DOHH2 (cell line): ENCODE measurements around the gene HSPBP1.

ENCODE experiments used
- H3F3A ChIP-seq: fragments of 200-600 bp; sonication (generic), shearing (Covaris generic); 2 replicates; pipeline ENCODE4 v1.6.0; 2016; ENCODE audit warnings: antibody characterized with exemption, mild to moderate bottlenecking; ENCODE audit not compliant: control insufficient read depth, insufficient read depth
- H3K27ac ChIP-seq: fragments of 200-600 bp; sonication (generic); 2 replicates; pipeline ENCODE4 v1.5.1; 2014; ENCODE audit warnings: low read depth, mild to moderate bottlenecking, low read length, moderate library complexity
- H3K27me3 ChIP-seq: fragments of 200-600 bp; sonication (generic); 2 replicates; pipeline ENCODE4 v1.6.1; 2014; ENCODE audit warnings: mild to moderate bottlenecking, low read length, mixed read lengths; ENCODE audit not compliant: control insufficient read depth
- H3K36me3 ChIP-seq: fragments of 200-600 bp; sonication (generic); 2 replicates; pipeline ENCODE4 v1.6.1; 2014; ENCODE audit warnings: mild to moderate bottlenecking, low read length, moderate library complexity, mixed read lengths; ENCODE audit not compliant: control insufficient read depth
- H3K4me1 ChIP-seq: fragments of 200-600 bp; sonication (generic); 2 replicates; pipeline ENCODE4 v1.6.1; 2014; ENCODE audit warnings: mild to moderate bottlenecking, low read length, mixed read lengths; ENCODE audit not compliant: control insufficient read depth
- H3K4me2 ChIP-seq: fragments of 200-600 bp; sonication (generic); 2 replicates; pipeline ENCODE4 v1.6.0; 2014; ENCODE audit warnings: mild to moderate bottlenecking, low read length, moderate library complexity
- H3K4me3 ChIP-seq: fragments of 200-600 bp; sonication (generic); 2 replicates; pipeline ENCODE4 v1.5.1; 2014; ENCODE audit warnings: mild to moderate bottlenecking, low read length, mixed read lengths
- H3K79me2 ChIP-seq: fragments of 200-600 bp; sonication (generic); 2 replicates; pipeline ENCODE4 v1.6.1; 2014; ENCODE audit warnings: mild to moderate bottlenecking, low read length, mixed read lengths; ENCODE audit not compliant: control insufficient read depth
- H3K9me2 ChIP-seq: fragments of 200-600 bp; sonication (generic); replicated peaks from 2 replicates; pipeline ENCODE4 v1.6.1; 2014; ENCODE audit warnings: mild to moderate bottlenecking, low read length, mixed read lengths; ENCODE audit not compliant: control insufficient read depth
- H3K9me3 ChIP-seq: fragments of 200-600 bp; sonication (generic); 2 replicates; pipeline ENCODE4 v1.6.1; 2014; ENCODE audit warnings: antibody characterized with exemption, low read length, mixed read lengths; ENCODE audit not compliant: control insufficient read depth, insufficient read depth
- H4K20me1 ChIP-seq: fragments of 200-600 bp; sonication (generic); 2 replicates; pipeline ENCODE4 v1.6.0; 2014; ENCODE audit warnings: low read depth, mild to moderate bottlenecking, antibody characterized with exemption, low read length, moderate library complexity; ENCODE audit not compliant: control insufficient read depth, insufficient read depth
- CTCF ChIP-seq: fragments of 200-600 bp; sonication (generic); IDR thresholded peaks from one replicate; pipeline ENCODE4 v1.5.1; 2014; ENCODE audit warnings: antibody characterized with exemption, mild to moderate bottlenecking, low read depth, low read length; ENCODE audit not compliant: poor library complexity, severe bottlenecking
- EZH2phosphoT487 ChIP-seq: fragments of 200-600 bp; sonication (generic); IDR thresholded peaks from 2 replicates; pipeline ENCODE4 v1.6.1; 2017; ENCODE audit warnings: borderline replicate concordance, mild to moderate bottlenecking, antibody characterized with exemption, low read length, moderate library complexity, mixed read lengths

Gene HSPBP1

GRCh38 chr19:55238030-55238429, 41.9 kb downstream of the HSPBP1 start:
- peaks cover 93% of the 10 kb centered on the region for H3K36me3 ChIP-seq
- TF ChIP-seq CTCF: no peak
- TF ChIP-seq EZH2phosphoT487: no peak
- H3K27ac ChIP-seq: no peak overlapping the region
- H3K27me3 ChIP-seq: no peaks in the 10 kb centered on the region
- H3K4me1 ChIP-seq: no peaks in the 10 kb centered on the region
- peaks cover 32% of the 10 kb centered on the region for H3K79me2 ChIP-seq
- 0 out of 2 replicates have a peak, but pooled peaks cover 4% of the 10 kb centered on the region for H3F3A ChIP-seq
- H4K20me1 ChIP-seq: peaks cover 10% of the 10 kb centered on the region; the same call in 1 of the 2 replicates
- no peaks in the 10 kb centered on the region for H3K9me3 ChIP-seq
- H3K4me2 ChIP-seq: no peak overlapping the region
- H3K4me3 ChIP-seq: no peak overlapping the region
- H3K9me2 ChIP-seq: no peaks in the 10 kb centered on the region

GRCh38 chr19:55232986-55233385, 46.9 kb downstream of the HSPBP1 start:
- Histone ChIP-seq H3K4me1 (no peaks in the 10 kb centered on the region), H3K36me3 (peaks cover 88% of the 10 kb centered on the region), H3K27ac (no peak overlapping the region), H3K27me3 (no peaks in the 10 kb centered on the region), H3K9me2 (no peaks in the 10 kb centered on the region), H3F3A (0 out of 2 replicates have a peak, but pooled peaks cover 4% of the 10 kb centered on the region), H3K9me3 (no peaks in the 10 kb centered on the region), H4K20me1 (peaks cover 10% of the 10 kb centered on the region; the same call in 1 of the 2 replicates), H3K4me3 (no peak overlapping the region), H3K4me2 (no peak overlapping the region), H3K79me2 (peaks cover 21% of the 10 kb centered on the region)
- TF ChIP-seq EZH2phosphoT487 (no peak), CTCF (no peak)

- H3K9me2 ChIP-seq: no peaks in the 10 kb centered on the region
- no peaks in the 10 kb centered on the region for H3K4me1 ChIP-seq
- no peaks in the 10 kb centered on the region for H3K27me3 ChIP-seq
- H3K36me3 ChIP-seq: peaks cover 88% of the 10 kb centered on the region
- no peak overlapping the region for H3K4me2 ChIP-seq
- peaks cover 20% of the 10 kb centered on the region for H3K79me2 ChIP-seq
- no peak overlapping the region for H3K27ac ChIP-seq
- no peaks in the 10 kb centered on the region for H3K9me3 ChIP-seq
- TF ChIP-seq EZH2phosphoT487 (no peak), CTCF (no peak)
- no peak overlapping the region for H3K4me3 ChIP-seq
- 0 out of 2 replicates have a peak, but pooled peaks cover 4% of the 10 kb centered on the region for H3F3A ChIP-seq
- peaks cover 10% of the 10 kb centered on the region; the same call in 1 of the 2 replicates for H4K20me1 ChIP-seq
These were observed 47.7 kb downstream of the HSPBP1 start for GRCh38 chr19:55232286-55232602.
